SKM-1 treated with dmso at 0.1 percent for 144 hours (cell line): Measurements from ENCODE around the gene MSI1.

Experiments used
- DNase-seq: peaks from one replicate; lab custom pipeline; 2025; ENCODE audit not compliant: unreplicated experiment; lab: John Stamatoyannopoulos, UW

MSI1 gene

DNA sequence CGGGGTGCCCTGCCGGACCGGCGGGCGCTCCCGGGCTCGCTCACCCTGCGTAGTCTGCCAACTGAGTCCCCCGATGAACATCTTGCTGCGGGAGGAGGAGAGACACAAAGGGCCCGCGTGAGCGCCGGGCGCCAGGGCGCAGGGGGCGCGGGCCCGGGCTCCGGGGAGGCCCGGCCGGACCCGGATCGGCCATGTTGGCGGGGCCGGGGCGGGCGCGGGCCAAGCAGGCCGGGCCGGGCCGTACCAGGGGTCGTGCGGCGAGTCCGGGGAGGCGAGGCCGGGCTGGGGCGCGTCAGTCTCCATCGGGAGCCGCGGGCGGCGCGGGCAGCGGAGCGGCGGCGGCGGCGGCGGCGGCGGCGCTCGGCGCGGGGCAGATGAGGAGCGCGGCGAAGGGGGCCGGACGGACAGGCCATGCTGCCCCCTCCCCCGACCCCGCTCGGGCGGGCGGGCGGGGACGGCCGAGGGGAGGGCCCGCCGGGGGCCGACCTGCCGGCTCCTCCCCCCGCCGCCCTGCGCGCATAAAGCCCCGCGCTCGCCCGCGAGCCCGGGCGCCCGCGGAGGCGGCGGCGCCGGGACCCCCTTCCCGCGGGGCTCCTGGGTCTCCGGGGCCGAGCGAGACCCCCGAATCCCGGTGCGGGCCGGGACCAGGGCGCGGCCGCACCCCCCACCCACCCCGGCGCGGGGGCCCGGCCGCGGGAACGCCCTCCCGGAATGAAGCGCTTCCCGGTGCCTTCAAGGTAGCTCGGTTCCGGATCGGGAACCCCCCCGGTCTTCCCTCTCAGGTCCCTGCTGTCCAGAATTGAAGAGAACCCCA is at the start of gene MSI1:
TSS of gene MSI1 (minus strand) at position 376 of the 814 bp plus-strand sequence. CDS start at position 303, 73 bp downstream.
- no peak for DNase-seq

DNA sequence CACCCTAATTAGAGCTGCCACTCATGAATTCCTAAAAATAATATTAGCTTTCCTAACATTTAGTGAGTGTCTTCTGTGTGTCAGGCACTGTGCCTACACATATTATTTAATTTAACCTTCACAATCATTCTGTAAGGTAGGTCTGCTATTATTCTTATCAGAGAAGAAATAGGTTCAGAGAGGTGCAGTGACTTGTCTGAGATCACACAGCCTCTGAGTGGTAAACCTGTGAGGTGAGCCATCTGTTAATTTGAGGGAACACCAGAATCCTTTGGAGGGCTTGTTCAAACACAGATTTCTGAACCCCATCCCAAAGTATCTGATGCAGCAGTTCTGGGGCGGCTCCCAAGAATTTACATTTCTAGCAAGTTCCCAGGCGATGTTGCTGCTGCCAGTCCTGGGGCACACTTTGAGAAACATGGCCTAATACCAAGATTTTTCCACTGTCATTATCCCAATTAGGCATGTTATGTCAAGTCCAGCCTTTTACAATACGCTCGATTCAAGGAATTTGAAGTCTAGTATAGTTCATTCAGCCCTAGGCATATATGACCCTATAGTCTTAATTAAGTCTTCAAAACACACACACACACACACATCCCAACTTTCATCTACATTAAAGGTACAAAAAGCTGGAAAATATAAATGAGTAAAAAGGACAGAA is 49.1 kb upstream of the MSI1 start:
- no peak for DNase-seq

DNA sequence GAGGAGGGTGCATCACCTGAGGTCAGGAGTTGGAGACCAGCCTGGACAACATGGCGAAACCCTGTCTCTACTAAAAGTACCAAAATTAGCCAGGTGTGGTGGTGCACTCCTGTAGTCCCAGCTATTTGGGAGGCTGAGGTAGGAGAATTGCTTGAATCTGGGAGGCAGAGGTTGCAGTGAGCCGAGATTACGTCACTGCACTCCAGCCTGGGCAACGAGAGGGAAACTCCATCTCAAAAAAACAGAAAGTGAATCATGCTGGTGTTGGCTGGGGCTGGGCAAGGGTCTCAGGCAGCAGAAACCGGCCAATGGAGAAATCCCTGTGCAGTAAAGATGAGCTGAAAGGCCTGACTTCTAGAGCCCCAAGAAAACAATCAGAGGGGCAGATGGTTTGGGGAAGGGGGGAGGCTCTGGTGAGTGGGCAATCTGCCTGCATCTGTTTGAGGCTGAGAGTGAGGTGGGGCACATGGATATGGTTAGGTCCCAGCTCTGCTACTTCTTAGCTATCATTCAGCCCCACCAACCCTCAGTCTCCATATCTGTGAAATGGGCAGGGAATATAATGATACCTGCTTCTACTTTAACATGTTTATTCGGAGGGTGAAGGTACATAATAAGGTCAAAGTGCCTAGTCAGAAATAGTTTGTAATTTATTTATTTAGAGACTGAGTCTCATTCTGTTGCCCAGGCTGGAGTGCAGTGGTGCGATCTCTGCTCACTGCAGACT is 47.7 kb upstream of the MSI1 start:
- DNase-seq: no peak

DNA sequence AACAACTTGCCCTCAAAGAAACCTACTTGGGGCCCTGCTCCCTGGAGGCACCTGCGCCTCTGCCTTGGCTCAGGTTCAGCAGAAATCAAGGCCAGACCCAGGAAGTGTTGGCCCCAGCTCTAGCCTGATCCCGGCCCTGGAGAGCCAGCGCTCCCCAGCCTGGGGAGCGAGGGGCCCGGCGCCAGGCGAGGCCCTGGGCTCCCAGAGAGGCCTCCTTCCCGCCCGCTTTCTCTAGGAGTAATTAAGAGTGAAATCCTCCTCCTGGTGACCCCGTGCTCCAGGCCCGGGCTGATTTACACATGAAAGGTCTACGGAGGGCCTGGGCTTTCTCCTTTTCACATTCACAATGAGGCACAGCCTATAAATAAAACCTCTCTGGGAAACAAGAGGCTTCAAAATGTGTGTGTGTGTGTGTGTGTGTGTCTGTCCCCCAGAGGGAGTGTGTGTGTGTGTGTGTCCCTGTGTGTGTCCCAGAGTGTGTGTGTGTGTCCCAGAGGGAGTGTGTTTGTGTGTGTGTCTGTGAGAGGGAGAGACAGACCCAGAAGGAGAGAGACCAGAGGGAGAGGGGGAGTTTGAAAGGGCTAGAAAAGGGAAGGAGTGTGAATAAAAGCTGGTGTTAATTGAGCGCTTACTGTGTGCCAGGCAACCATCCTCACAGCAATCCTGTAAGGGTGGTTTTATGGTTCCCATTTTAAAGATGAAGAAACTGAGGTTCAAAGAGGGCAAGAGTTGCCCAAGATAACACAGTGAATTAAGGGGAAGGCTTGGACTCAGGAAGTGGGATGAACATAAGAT is 45.1 kb upstream of the MSI1 start:
- no peak for DNase-seq

DNA sequence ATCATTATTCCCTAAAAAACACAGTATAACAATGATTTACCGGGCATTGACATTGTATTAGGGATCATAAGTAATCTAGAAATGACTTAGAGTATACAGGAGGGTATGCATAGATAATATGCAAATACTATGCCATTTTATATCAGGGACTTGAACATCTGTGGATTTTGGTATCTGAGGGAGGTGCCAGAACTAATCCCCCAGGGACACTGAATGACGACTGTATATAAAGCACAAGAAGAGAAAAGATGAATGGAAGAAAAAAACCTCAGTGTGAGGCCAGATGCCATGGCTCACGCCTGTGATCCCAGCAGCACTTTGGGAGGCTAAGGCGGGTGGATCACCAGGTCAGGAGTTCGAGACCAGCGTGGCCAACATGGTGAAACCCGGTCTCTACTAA is 43.5 kb upstream of the MSI1 start:
- DNase-seq: no peak

DNA sequence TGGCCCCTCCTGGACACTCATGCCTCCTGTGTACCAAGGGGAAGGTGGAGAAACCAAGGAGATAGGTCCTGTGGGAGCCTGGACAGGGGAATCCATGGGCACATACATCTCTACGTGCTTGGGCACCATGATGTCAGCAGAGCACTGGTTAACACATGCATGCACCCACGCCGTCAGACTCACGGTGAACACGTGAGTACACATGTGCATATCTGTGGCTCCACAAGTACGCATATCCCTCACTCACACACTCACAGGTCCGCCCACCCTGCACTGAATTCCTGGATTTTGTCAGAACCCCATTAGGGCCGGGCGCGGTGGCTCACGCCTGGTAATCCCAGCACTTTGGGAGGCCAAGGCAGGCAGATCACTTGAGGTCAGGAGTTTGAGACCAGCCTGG is 39.8 kb upstream of the MSI1 start:
- no peak for DNase-seq

DNA sequence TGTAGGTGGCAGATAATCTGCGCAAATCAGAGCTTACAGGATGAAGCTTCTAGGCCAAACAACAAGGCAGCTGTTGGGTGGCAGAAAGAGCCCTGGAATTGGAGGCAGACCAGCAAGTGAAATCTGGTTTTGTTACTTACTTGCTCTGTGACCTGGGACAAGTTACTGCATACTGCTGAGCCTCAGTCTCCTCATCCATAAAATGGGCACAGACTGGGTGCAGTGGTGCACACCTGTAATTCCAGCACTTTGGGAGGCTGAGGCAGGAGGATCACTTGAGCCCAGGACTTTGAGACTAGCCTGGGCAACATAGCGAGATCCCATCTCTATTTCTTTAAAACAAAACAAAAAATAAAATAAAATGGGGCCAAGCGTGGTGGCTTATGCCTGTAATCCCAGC is 37.6 kb upstream of the MSI1 start:
- DNase-seq: no peak

DNA sequence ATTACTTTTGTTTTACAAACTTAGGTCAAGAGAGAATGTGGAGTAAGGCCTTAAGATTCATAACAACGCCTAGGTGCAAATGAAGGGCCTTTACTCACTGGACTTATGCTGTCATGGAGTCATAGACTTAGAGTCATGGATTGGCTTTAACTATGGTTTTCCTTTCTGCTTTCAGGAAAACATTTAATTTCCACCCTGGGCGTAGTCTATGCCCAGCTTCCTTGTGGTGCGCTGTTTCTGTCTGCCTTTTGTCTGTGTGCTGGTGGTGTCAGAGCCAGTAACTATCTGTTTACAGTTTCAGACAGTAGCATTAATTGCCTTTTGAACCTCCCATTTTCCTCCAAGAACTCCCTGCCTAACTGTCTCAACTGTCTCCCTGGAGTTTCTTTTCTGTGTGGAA is 37.1 kb upstream of the MSI1 start:
- no peak for DNase-seq

DNA sequence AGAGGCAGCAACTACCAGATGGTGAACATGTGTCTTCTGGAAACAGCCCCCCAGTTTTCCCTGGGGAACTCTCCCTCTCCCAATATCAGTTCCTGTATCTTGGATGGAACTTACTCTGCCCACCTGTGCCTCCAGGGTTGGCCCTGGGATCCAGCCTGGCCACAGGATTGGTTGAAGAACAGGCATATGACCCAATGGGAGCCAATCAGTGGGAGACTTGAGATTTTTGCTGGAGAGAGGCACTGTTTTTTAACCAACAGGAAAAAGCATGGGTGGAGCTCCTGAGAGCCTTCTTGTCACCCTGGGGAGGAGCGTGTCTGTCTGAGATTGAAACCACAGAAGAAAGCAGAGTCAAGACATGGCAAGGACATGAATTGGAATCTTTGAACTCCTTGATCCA is 35.3 kb upstream of the MSI1 start:
- no peak for DNase-seq

DNA sequence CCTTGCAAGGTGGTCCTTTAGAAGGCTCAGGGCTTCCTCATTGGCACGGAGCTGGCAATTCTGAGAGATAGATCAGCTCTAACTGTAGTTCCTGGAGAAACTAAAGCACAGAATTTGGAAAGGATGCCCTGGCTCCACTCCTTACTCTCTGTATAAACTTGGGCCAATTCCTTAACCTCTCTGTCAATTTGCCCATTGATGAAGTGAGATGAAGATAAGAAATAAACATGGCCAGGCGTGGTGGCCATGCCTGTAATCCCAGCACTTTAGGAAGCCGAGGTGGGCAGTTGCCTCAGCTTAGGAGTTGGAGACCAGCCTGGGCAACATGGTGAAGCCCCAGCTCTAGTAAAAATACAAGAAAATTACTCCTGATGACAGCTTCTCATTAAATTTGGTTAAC is 34.9 kb upstream of the MSI1 start:
- no peak for DNase-seq

DNA sequence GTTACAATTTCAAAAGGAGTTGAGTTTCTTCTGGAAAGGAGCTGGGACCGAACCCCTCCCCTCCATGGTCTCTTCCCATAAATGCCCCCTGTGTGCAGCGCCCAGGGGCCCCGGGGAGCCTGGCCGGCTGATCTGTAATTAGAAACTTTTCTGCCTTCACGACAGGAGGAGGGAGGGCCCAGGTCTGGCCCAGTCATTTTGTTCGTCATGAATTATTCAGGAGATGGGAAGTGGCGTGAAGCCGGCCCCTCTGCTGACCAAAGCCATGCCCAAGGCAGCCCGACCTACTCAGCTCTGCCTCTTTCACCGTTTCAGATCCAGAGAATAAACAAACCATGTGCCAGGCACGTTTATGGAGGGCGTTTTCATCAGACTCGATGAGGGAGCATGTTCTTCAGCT is 33.3 kb upstream of the MSI1 start:
- DNase-seq: no peak

DNA sequence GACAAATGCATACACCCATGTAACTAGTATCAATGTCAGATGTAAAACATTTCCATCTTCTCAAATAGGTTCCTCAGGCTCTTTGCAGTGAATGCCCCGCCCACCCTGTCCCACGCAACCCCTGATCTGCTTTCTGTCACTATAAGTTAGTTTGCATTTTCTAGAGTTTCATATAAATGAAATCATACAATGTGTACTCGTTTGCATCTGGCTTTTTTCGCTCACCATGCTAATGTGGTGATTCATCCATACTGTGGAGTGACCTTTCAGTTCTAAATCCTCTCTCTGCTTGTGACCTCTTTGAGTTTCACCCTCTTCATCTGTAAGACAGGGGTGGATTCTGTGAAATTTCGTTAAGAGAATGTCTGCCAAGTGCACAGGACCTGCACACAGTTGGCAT is 30.6 kb upstream of the MSI1 start:
- no peak for DNase-seq

DNA sequence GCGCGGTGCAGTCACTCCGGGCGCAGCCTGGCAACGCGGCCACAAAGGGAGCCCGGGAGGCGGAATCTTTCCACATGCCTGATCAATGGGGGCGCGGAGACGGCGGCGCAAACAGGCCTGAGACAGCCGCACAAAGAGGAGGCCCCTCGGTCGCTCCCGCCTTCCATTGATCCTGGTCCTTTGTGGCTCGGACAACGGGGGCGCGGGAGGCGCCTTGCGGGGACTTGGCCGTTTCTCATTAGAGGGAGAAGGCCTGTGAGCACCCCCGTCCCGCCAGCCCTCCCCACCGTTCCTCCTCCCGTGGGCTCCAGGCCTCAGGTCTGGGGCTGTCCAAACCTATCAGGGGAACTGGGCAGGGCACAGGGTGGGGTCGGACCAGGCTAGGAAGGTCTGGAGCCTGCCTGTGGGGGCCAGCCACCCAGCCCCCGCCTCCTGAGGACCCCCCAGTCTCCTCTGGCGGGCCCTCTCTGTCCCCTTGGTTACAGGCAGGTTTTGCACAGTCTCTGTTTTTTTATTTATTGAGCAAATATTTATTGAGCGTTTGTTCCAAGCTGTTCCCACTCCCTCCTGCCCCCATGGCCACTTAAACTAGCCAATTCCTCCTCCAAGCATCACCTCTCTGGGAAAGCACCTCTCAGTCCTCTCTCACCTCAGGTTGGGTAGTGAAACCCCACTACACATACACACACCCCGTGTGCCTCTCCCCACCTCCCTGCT is 29.0 kb upstream of the MSI1 start:
- DNase-seq: no peak

DNA sequence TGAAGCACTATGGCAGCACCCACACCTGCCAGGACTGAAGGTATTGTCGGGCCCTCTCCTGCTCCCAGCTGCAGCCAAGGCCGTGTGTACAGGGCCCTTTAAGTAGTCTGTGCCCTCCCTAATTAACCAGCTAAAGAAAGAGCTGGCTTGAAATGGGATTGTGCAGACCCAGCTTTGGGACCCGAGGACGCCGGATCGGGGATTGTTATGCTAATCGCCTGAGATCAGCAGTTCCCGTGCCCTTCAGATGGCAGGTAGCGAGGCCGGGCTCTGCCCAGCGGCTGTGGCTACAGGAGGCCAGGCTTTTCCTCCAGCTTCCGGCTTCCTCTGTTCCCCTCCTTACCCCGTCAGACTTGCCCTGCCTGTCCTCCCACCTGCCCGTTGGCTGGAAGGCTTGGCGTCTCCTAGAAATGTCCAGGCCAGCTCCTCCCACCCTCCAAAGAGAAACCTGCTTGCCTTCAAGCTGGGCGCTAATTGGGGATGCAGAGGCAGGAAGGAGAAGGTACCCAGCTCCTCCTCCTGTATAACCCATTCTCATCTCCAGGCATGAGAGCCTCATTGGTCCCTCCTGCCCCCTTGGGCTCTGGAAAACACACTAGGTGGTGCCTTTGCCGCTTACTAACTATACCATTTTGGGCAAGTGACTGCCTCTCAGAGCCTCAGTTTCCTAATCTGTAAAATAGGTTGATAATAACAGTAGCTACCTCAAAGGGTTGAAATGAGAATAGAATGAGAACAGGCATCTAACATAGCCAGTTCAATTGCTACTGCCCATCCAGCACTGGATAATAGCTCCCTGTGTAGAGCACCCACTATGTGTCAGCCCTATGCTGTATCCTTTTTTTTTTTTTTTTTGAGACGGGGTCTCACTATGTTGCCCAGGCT is 25.8 kb upstream of the MSI1 start:
- DNase-seq: no peak

DNA sequence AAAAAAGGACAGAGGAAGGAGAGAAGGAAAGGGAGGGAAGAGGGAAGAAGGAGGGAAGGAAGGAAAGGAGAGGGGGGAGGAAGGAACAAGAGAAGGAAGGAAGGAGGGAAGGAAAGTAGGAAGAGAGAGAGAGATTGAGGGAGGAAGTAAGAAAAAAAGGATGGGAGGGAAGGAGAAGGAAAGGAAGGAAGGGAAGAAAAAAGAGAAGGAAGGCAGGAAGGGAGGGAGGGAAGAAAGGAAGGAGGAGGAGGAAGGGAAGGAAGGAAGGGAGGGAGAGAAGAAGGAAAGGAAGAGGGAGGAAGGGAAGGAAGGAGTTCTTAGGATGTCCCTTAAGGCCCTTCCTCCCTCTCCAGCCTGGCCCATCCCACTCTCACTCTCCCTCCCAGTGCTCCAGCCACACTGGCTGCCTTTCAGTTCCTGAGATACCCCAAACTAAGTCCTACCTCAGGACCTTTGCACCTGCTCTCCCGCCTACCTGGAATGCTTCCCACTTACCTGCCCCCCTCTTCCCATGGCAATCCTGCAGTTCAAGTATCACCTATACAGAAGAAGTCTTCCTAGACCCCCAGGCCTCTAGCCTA is 21.7 kb upstream of the MSI1 start:
- DNase-seq: no peak

DNA sequence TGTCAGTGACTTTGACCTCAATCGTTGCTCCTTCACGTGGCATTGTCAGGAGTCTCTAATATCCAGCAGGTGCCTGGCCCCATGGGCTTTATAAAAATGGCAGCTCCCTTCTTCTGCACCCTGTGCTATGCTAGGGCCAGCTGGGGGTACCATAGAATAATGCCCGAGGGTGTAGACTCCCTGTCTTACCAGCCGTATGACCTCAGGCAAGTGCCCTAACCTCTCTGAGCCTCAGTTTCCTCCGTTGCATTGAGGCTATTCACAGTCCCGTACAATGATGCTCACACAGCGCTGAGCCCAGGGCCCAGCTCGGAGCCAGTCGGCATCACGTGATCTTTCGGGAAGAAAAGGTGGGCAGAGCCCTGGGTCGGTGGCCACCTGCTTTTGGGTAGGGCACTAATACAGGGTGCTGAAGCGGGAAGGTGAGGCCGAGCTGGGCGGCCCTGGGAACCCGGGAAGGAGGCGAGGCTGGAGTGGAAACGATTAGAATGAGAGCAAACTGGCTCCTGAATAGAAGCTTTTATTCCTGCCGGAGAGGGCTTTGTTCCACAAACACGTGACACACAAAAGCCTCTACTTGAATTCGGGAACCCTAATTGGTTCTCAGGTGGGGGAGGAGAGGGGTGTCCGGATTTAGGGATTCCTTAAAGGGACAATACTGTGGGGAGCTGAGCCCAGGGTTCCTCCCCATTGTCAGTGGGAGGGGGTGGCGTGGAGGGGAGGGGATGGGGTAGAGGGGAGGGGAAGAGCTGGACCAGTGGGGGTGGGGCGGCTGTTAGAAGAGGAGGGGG is 19.9 kb upstream of the MSI1 start:
- no peak for DNase-seq

DNA sequence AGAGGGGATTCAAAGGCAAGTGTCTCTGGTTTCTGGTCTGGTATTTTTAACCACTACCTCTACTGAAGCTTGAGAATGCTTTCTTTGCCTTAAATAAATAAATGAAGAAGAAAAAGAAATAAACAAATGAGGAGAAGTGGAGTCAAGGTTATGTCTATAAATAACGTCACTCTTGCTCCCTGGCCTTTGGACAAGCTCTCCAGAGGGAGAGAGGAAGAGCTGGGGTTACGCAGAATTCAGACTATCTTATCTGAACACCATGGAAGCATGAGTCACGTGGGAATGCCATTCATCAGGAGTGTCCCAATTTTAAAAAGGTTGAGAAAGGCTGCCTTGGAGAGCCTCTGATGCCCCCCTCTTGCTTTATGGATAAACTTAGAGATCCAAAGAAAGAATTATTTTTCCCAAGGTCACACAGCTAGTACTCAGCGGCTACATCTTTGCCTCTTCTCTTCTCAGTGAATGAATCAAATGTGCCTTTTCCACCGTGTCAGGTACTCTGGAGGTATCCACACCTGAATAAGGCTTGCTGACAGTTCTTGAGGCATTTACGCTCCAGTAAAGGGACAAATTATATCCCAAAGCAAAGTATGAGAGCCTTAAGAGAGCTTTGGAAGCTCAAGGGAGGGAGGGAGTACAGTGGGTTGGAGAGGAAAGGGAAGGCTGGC is 12.9 kb upstream of the MSI1 start:
- DNase-seq: no peak

DNA sequence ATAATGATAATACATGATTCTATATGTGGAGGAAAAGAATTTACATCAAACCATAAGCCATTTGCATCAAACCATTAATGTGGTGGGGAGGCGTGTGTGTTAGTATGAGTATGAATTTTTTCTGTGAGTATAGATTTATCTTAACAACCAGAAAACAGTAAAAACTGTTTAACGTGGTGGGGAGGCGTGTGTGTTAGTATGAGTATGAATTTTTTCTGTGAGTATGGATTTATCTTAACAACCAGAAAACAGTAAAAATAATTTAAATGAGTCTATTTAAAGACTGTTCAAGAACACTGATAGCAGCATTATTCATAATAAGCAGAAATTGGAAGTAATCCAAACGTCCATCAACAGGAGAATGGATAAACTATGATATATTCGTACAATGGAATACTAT is 9.1 kb upstream of the MSI1 start:
- DNase-seq: no peak
